ENCODE measurements around the gene CLEC2A. TPM values are rescaled to one million over a fixed set of nuclear protein-coding genes. Genes with fewer than 3 reads are reported as not detected.

CLEC2A gene
- total RNA-seq, 2 donors from 2014 or later, result not detected

DNA sequence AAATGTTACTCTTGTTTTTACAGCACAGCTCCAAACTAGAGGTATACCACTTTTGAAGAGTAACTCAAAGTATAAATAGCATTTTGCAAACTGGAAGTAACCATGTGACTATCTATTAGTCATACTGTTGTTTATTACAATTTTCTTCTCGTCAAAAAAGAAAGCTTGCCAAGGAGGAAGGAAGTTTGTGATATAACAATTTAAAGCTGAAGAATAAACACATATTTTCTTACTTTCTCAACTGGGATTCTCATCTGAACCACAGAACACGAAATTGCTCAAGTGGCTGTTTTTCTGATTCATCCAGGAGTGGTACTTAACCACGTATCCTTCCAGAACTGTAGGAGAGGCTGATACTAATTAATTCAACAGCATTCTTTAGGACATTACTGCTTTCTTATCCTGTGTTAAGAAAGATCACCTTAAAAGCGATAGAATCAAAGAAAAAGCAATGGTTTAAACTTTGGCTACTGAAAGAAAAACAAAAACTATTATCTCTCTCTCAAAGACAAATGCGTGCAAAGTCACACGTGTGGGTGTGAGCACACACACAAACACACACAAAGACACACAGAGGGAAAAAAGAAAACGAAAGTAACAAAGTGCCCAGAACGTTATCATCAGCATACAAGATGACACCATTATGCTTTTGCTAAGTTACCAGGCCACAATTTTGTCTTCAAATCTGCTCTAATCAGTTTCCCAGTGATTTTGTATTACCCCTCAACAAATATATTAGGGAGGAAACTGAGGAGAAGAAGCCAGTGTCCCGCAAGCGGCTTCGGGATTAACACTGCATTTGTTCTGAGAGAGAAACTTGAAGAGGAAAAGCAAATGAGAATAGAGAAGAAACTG is 62.6 kb downstream of the CLEC2A start, which contains the start of gene CLEC2B:
TSS of gene CLEC2B (minus strand) at position 48 of the 855 bp plus-strand sequence.
- intact Hi-C loops (cut with DNase I), result no loop called here
- Histone ChIP-seq H3K36me3 (no peaks in the 10 kb centered on the region), H3K9me3 (no peaks in the 10 kb centered on the region), H3K27ac (peak within 1 kb of the TSS; percentile 73 to 75), H3K4me1 (replicated peaks) (no peaks in the 10 kb centered on the region), H3K4me3 (peak within 1 kb of the TSS; percentile 25 to 33), H3K27me3 (replicated peaks; ENCODE audit: insufficient read depth) (no peaks in the 10 kb centered on the region)
- 9% methylated on average over 11 of the region's 11 CpGs for WGBS
- no peak for DNase-seq (ENCODE audit: low spot score)
- TF ChIP-seq POLR2A (IDR thresholded peaks at IDR 0.05), result peak; percentile 40
- TF ChIP-seq, protein P1, sequence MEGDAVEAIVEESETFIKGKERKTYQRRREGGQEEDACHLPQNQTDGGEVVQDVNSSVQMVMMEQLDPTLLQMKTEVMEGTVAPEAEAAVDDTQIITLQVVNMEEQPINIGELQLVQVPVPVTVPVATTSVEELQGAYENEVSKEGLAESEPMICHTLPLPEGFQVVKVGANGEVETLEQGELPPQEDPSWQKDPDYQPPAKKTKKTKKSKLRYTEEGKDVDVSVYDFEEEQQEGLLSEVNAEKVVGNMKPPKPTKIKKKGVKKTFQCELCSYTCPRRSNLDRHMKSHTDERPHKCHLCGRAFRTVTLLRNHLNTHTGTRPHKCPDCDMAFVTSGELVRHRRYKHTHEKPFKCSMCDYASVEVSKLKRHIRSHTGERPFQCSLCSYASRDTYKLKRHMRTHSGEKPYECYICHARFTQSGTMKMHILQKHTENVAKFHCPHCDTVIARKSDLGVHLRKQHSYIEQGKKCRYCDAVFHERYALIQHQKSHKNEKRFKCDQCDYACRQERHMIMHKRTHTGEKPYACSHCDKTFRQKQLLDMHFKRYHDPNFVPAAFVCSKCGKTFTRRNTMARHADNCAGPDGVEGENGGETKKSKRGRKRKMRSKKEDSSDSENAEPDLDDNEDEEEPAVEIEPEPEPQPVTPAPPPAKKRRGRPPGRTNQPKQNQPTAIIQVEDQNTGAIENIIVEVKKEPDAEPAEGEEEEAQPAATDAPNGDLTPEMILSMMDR (IDR thresholded peaks at IDR 0.05), result no peak
- TF ChIP-seq POLR2AphosphoS5 (IDR thresholded peaks at IDR 0.05), result peak; percentile 44

DNA sequence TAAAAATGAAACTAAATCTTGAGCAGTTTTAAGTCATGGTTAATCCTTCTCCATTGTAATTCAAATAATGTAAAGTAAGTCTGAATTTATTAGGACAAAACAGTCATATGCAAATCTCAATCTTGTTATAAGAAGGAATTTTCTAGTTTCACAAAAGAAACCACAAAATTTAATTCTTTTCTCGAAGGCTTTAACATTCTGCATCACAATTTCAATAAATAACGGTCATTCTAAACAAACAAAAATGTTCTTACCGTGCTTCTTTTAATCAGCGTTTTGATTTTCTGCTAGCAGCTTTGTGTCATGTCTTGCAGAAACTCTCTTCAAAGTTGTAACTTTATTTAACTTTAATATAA is 63.2 kb downstream of the CLEC2A start:
- no peaks in the 10 kb centered on the region for H3K9me3 ChIP-seq
- DNase-seq (ENCODE audit: low spot score), result no peak
- peak overlapping the region; percentile 25 to 33 for H3K4me3 ChIP-seq
- intact Hi-C loops (cut with DNase I), result no loop called here
- peak overlapping the region; percentile 73 to 75 for H3K27ac ChIP-seq
- no peaks in the 10 kb centered on the region for H3K27me3 ChIP-seq (replicated peaks; ENCODE audit: insufficient read depth)
- H3K36me3 ChIP-seq, result no peaks in the 10 kb centered on the region
- WGBS, result 18% methylated on average over 4 of the region's 4 CpGs
- no peaks in the 10 kb centered on the region for H3K4me1 ChIP-seq (replicated peaks)
- TF ChIP-seq, protein P1 (IDR thresholded peaks at IDR 0.05), result no peak
- no peak for TF ChIP-seq POLR2A (IDR thresholded peaks at IDR 0.05)
- TF ChIP-seq POLR2AphosphoS5 (IDR thresholded peaks at IDR 0.05), result no peak

GRCh38 chr12:9868311-9868801 is 63.8 kb downstream of the CLEC2A start:
- H3K9me3 ChIP-seq, result no peaks in the 10 kb centered on the region
- WGBS, result 83% methylated on average over 11 of the region's 11 CpGs
- H3K27ac ChIP-seq, result peak overlapping the region; percentile 73 to 75
- no peaks in the 10 kb centered on the region for H3K36me3 ChIP-seq
- peak overlapping the region; percentile 25 to 33 for H3K4me3 ChIP-seq
- no peaks in the 10 kb centered on the region for H3K27me3 ChIP-seq (replicated peaks; ENCODE audit: insufficient read depth)
- intact Hi-C loops (cut with DNase I), result no loop called here
- no peaks in the 10 kb centered on the region for H3K4me1 ChIP-seq (replicated peaks)
- TF ChIP-seq POLR2AphosphoS5 (IDR thresholded peaks at IDR 0.05) (no peak), POLR2A (IDR thresholded peaks at IDR 0.05) (peak; percentile 16)
- TF ChIP-seq, protein P1 (IDR thresholded peaks at IDR 0.05), result no peak
- no peak for DNase-seq (ENCODE audit: low spot score)

DNA sequence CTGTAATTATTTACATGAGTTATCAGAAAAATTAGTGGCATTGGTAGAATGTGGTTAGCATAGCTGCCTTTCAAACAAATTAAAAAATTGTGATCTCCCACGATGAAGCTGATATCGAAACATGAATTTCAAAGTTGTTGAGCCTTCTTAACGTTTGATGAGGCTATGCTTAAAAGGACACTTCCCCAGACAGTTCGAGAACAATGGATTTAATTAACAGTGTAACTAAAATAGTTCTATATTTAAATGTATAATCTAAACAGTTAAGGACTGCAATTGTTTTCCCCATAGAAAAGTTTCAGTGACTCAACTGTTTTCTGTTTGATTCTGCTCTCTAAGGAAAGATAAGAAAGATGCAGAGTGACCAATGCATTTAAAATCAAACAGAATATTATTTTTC is 64.6 kb downstream of the CLEC2A start:
- WGBS, result 63% methylated on average over 4 of the region's 4 CpGs

More for the DNA sequence above, 64.6 kb downstream of the CLEC2A start:
- Histone ChIP-seq H3K4me1 (replicated peaks) (no peaks in the 10 kb centered on the region), H3K27ac (peak overlapping the region; percentile 23 to 75), H3K36me3 (no peaks in the 10 kb centered on the region), H3K9me3 (no peaks in the 10 kb centered on the region), H3K27me3 (replicated peaks; ENCODE audit: insufficient read depth) (no peaks in the 10 kb centered on the region), H3K4me3 (peak overlapping the region in 1 of 2 donors; percentile 0)
- TF ChIP-seq POLR2A (IDR thresholded peaks at IDR 0.05) (no peak), POLR2AphosphoS5 (IDR thresholded peaks at IDR 0.05) (no peak)
- TF ChIP-seq, protein P1 (IDR thresholded peaks at IDR 0.05), result no peak
- DNase-seq (ENCODE audit: low spot score), result no peak
- intact Hi-C loops (cut with DNase I), result no loop called here
